Calu3 (cell line): Measurements from ENCODE around the gene RFT1. TPM values are rescaled to one million over a fixed set of nuclear protein-coding genes. Genes with fewer than 3 reads are reported as not detected.
"Not testable (repeated sequence)": the region's sequence is repeated elsewhere in the genome, so short reads cannot be mapped to it uniquely, and the experiment has no call there.

Experiments used
- BruUV-seq: library from RNA; stranded (reverse); fragments of 400-500 nt; replicated peaks from 2 replicates; lab custom pipeline; 2021; lab: Mats Ljungman, UMichigan
- CTCF ChIA-PET: fragments of 300-600 bp; sonication (Branson Sonifier 250); formaldehyde crosslinking; loops from one replicate; lab custom pipeline; 2022; ENCODE audit warnings: antibody characterized with exemption; lab: Charles Lee
- DNase-seq: peaks from one replicate; pipeline ENCODE4 v3.0.0; 2022
- H3K27ac Mint-ChIP-seq: one replicate; pipeline ENCODE4 v1.8.0; 2022; ENCODE audit warnings: mixed read lengths; ENCODE audit not compliant: unreplicated experiment
- H3K27me3 Mint-ChIP-seq: one replicate; pipeline ENCODE4 v1.8.0; 2022; ENCODE audit warnings: mixed read lengths; ENCODE audit not compliant: unreplicated experiment
- H3K36me3 Mint-ChIP-seq: one replicate; pipeline ENCODE4 v1.8.0; 2022; ENCODE audit warnings: mild to moderate bottlenecking, moderate library complexity, mixed read lengths; ENCODE audit not compliant: insufficient read depth, unreplicated experiment
- H3K4me1 Mint-ChIP-seq: one replicate; pipeline ENCODE4 v1.8.0; 2022; ENCODE audit warnings: mild to moderate bottlenecking, low read depth, mixed read lengths; ENCODE audit not compliant: unreplicated experiment
- H3K4me3 Mint-ChIP-seq: one replicate; pipeline ENCODE4 v1.8.0; 2022; ENCODE audit warnings: mild to moderate bottlenecking, low read depth, moderate library complexity, mixed read lengths; ENCODE audit not compliant: unreplicated experiment
- H3K9me3 Mint-ChIP-seq: one replicate; pipeline ENCODE4 v1.8.0; 2022; ENCODE audit warnings: low read depth, mixed read lengths; ENCODE audit not compliant: unreplicated experiment
- intact Hi-C: fragments of 100-400 bp; cut with micrococcal nuclease; formaldehyde crosslinking; loops from one replicate; pipeline ENCODE4 v1.10.0; 2022; ENCODE audit not compliant: unreplicated experiment
- total RNA-seq: library from RNA; stranded (reverse); gene quantifications from 2 replicates; pipeline ENCODE4 v1.2.3, GENCODE V29; 2022
- TF ChIP-seq, protein P1 (sequence below): fragments of 200-600 bp; IDR thresholded peaks from one replicate; pipeline ENCODE4 v1.8.0; 2022; ENCODE audit warnings: antibody characterized with exemption; ENCODE audit not compliant: unreplicated experiment

The RFT1 gene
- total RNA-seq, 1 experiment from 2014 or later, result 35.0 TPM

DNA sequence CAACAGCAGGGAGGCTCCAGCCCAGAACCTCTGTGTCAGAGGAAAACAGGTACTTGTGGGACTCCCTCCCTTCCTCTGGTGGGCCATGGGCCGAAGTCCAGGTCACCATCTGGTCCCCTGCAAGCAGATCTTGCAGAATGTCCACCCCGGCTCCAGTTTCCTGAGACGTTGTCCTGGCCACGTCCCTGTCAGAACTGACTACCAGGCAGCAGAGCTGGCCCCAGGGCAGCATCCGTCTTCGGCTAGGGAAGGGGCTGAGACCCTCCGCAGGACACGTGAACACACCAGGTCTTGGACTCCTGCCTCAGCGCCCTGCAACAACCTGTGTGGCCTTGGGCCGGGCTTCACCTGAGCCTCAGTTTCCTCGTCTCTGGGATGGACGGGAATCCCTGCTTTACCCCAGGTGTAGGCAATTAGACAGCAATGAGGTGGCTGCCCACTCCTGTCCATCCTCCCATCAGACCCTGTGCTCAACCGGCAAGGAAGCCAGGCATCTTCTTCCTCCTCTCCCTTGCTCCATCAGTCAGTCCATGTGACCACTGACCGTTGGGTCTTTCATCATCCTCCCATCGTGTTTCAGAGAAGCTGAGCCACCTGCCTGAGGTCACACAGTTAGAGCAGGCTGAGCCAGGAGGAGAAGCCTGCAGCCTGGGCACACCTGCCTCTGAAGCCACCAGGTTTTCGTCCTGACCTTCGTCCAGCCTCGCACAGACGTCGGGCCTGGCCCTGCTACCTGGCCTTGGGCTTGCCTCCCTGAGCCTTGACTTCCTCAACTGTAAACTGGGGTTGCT lies 21.8 kb upstream of the RFT1 start:
- H3K4me3 Mint-ChIP-seq, result no peak overlapping the region
- H3K27ac Mint-ChIP-seq, result no peak overlapping the region
- no peak for DNase-seq
- H3K4me1 Mint-ChIP-seq, result peaks cover 55% of the 10 kb centered on the region
- no peaks in the 10 kb centered on the region for H3K9me3 Mint-ChIP-seq
- intact Hi-C loops, result no loop called here
- no peaks in the 10 kb centered on the region for H3K27me3 Mint-ChIP-seq
- no TSS peak for BruUV-seq
- TF ChIP-seq, protein P1, sequence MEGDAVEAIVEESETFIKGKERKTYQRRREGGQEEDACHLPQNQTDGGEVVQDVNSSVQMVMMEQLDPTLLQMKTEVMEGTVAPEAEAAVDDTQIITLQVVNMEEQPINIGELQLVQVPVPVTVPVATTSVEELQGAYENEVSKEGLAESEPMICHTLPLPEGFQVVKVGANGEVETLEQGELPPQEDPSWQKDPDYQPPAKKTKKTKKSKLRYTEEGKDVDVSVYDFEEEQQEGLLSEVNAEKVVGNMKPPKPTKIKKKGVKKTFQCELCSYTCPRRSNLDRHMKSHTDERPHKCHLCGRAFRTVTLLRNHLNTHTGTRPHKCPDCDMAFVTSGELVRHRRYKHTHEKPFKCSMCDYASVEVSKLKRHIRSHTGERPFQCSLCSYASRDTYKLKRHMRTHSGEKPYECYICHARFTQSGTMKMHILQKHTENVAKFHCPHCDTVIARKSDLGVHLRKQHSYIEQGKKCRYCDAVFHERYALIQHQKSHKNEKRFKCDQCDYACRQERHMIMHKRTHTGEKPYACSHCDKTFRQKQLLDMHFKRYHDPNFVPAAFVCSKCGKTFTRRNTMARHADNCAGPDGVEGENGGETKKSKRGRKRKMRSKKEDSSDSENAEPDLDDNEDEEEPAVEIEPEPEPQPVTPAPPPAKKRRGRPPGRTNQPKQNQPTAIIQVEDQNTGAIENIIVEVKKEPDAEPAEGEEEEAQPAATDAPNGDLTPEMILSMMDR, result no peak
- CTCF ChIA-PET, result no interaction called here
- peaks cover 7% of the 10 kb centered on the region for H3K36me3 Mint-ChIP-seq

GRCh38 chr3:53151465-53151864 lies 21.2 kb upstream of the RFT1 start:
- CTCF ChIA-PET, result no interaction called here
- peaks cover 7% of the 10 kb centered on the region for H3K36me3 Mint-ChIP-seq
- TF ChIP-seq, protein P1, result no peak
- intact Hi-C loops, result no loop called here
- DNase-seq, result no peak
- H3K9me3 Mint-ChIP-seq, result no peaks in the 10 kb centered on the region
- no TSS peak for BruUV-seq
- H3K27me3 Mint-ChIP-seq, result no peaks in the 10 kb centered on the region
- H3K4me1 Mint-ChIP-seq, result peaks cover 49% of the 10 kb centered on the region
- H3K27ac Mint-ChIP-seq, result no peak overlapping the region
- no peak overlapping the region for H3K4me3 Mint-ChIP-seq

- CTCF ChIA-PET, result not testable (repeated sequence)
These were observed 20.8 kb upstream of the RFT1 start for GRCh38 chr3:53151086-53151438.

GRCh38 chr3:53150247-53151085 lies 20.2 kb upstream of the RFT1 start:
- BruUV-seq, result no TSS peak
- CTCF ChIA-PET, result no interaction called here
- H3K4me3 Mint-ChIP-seq, result no peak overlapping the region
- H3K27ac Mint-ChIP-seq, result no peak overlapping the region
- DNase-seq, result no peak
- H3K9me3 Mint-ChIP-seq, result no peaks in the 10 kb centered on the region
- peaks cover 47% of the 10 kb centered on the region for H3K4me1 Mint-ChIP-seq
- TF ChIP-seq, protein P1, result no peak
- peaks cover 2% of the 10 kb centered on the region for H3K36me3 Mint-ChIP-seq
- no peaks in the 10 kb centered on the region for H3K27me3 Mint-ChIP-seq
- intact Hi-C loops, result no loop called here

More at GRCh38 chr3:53151086-53151438, 20.8 kb upstream of the RFT1 start:
- H3K27me3 Mint-ChIP-seq, DNase-seq, intact Hi-C loops, BruUV-seq, H3K9me3 Mint-ChIP-seq, H3K27ac Mint-ChIP-seq, H3K36me3 Mint-ChIP-seq, H3K4me3 Mint-ChIP-seq: not testable (repeated sequence)
- H3K4me1 Mint-ChIP-seq, result peaks cover 47% of the 10 kb centered on the region
